ENCODE results near the gene GRIN1. TPM values are rescaled to one million over a fixed set of nuclear protein-coding genes. Genes with fewer than 3 reads are reported as not detected.

Gene GRIN1
- total and polyA plus RNA-seq, 2 of the 8 experiments (the other 6 are each of a cell fraction or from before 2014, with no cell fraction given), result 0.48 to 2.1 TPM

DNA sequence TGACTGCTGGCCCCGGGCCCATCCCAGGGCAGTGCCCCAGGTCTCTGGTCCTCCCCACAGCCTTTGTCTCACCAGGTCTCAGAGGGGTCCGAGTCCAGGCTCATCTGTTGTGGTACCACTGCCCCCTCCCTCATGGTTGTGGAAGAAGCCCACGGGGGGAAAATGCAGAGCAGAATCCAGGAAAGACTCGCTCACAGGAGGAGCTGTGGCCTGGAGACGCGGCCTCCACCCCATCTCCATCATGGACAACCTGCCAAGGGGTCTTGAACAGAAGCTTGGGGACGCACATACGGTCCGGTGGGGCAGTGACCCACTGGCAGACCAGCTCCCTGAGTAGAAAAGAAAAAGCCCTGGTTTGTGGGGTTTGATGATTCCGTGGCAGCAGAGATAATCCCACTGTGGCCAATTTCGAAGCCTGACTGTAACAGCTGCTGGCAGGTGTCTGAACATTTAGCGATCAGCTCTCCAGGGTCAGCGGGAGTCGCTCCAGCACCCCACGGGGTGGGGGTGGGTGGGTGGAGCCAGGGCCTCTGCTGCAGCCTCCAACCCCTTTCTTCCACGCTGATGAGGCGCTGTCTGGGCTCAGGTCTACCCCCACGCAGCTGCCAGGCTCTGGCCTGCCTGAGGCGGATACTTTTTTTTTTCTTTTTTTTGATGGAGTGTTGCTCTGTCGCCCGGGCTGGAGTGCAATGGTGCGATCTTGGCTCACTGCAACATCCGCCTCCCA is 1.9 kb upstream of the GRIN1 start (continued):
- TF ChIP-seq, protein P1, sequence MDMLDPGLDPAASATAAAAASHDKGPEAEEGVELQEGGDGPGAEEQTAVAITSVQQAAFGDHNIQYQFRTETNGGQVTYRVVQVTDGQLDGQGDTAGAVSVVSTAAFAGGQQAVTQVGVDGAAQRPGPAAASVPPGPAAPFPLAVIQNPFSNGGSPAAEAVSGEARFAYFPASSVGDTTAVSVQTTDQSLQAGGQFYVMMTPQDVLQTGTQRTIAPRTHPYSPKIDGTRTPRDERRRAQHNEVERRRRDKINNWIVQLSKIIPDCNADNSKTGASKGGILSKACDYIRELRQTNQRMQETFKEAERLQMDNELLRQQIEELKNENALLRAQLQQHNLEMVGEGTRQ (IDR thresholded peaks at IDR 0.05; ENCODE audit: low read length), result no peak
- TF ChIP-seq POLR2AphosphoS5 (IDR thresholded peaks at IDR 0.05; ENCODE audit: low read depth, low read length) (no peak), YY1 (IDR thresholded peaks at IDR 0.05; ENCODE audit: low read depth, low read length) (no peak)

All from H1 (cell line).